Measurements from ENCODE around the gene ABCB1.
A peak's percentile ranks its signal among the peaks of the same experiment; 100 is the strongest.
"Not testable (repeated sequence)": the region's sequence is repeated elsewhere in the genome, so short reads cannot be mapped to it uniquely, and the experiment has no call there.

ABCB1 gene

GRCh38 chr7:87473192-87473591 lies 127.5 kb downstream of the ABCB1 start:
- DNase-seq (ENCODE audit: low spot score) = no peak

GRCh38 chr7:87471473-87471872 lies 129.2 kb downstream of the ABCB1 start:
- DNase-seq (ENCODE audit: low spot score) = no peak

- DNase-seq (ENCODE audit: low spot score) = not testable (repeated sequence)
Measured at GRCh38 chr7:87469204-87469603, 131.5 kb downstream of the ABCB1 start.

- not testable (repeated sequence) for DNase-seq (ENCODE audit: low spot score)
Measured at GRCh38 chr7:87465534-87465880, 135.2 kb downstream of the ABCB1 start.

GRCh38 chr7:87464830-87465533 lies 135.7 kb downstream of the ABCB1 start:
- not testable (repeated sequence) for DNase-seq (ENCODE audit: low spot score)

GRCh38 chr7:87463982-87464381 lies 136.7 kb downstream of the ABCB1 start:
- no peak for DNase-seq (ENCODE audit: low spot score)

GRCh38 chr7:87460444-87460843 lies 140.2 kb downstream of the ABCB1 start:
- not testable (repeated sequence) for DNase-seq (ENCODE audit: low spot score)

GRCh38 chr7:87459941-87460340 lies 140.7 kb downstream of the ABCB1 start:
- no peak for DNase-seq (ENCODE audit: low spot score)

- peak; percentile 71 for DNase-seq (ENCODE audit: low spot score)
Measured at GRCh38 chr7:87458148-87458547, 142.5 kb downstream of the ABCB1 start.

- DNase-seq (ENCODE audit: low spot score) = no peak
Measured at GRCh38 chr7:87456247-87456646, 144.4 kb downstream of the ABCB1 start.

All from pons (tissue), 1 donor.